ENCODE results near the gene ST7.

- no peak for TF ChIP-seq CTCF (conservative IDR thresholded peaks at IDR 0.05; ENCODE audit: low read depth in 2 of 2)
- no peak for TF ChIP-seq POLR2AphosphoS5 (IDR thresholded peaks at IDR 0.05; ENCODE audit: low read depth)
- no peak for TF ChIP-seq EZH2 (IDR thresholded peaks at IDR 0.05; ENCODE audit: low read depth, unreplicated experiment)
- no peak for TF ChIP-seq NANOG (IDR thresholded peaks at IDR 0.05; ENCODE audit: borderline replicate concordance)
Observed at GRCh38 chr7:117200132-117200531, 246.8 kb downstream of the ST7 start.
